H1 (cell line): ENCODE data around the gene F11. TPM values are rescaled to one million over a fixed set of nuclear protein-coding genes. Genes with fewer than 3 reads are reported as not detected.

Source experiments
- CTCF ChIA-PET: fragments of 300-600 bp; sonication (Branson Sonifier 250); formaldehyde crosslinking; loops from one replicate; lab custom pipeline; 2021; ENCODE audit not compliant: partially characterized antibody; lab: Charles Lee
- POLR2A ChIA-PET: fragments of 300-600 bp; sonication (Branson Sonifier 250); formaldehyde crosslinking; loops from one replicate; lab custom pipeline; 2021; ENCODE audit warnings: inconsistent platforms; ENCODE audit not compliant: partially characterized antibody; lab: Charles Lee
- DNase-seq, 2 experiments: peaks; one replicate each; pipeline versions ENCODE4 v3.0.0 to v3.0.0-alpha.2; 2010 to 2022; ENCODE audit warnings: low spot score in 2 of 2, low read depth in 1 of 2, mixed read lengths in 1 of 2
- FAIRE-seq: peaks from 2 replicates; lab custom pipeline; 2011; peaks lifted over from hg19 to GRCh38; lab: Jason Lieb, UNC
- H2AFZ ChIP-seq: 2 replicates; pipeline ENCODE4 v1.8.1; 2012; ENCODE audit warnings: low read length, inconsistent platforms
- H2AK5ac ChIP-seq: 2 replicates; pipeline ENCODE4 v1.6.1; 2013; ENCODE audit warnings: low read depth, low read length
- H2BK120ac ChIP-seq: replicated peaks from 2 replicates; pipeline ENCODE3; 2013; ENCODE audit warnings: low read depth, low read length, inconsistent platforms
- H2BK12ac ChIP-seq: 2 replicates; pipeline ENCODE4 v1.6.1; 2013; ENCODE audit warnings: low read depth, low read length
- H2BK15ac ChIP-seq: 2 replicates; pipeline ENCODE4 v1.6.1; 2013; ENCODE audit warnings: low read length
- H2BK20ac ChIP-seq: 2 replicates; pipeline ENCODE4 v1.6.1; 2013; ENCODE audit warnings: low read length
- H2BK5ac ChIP-seq: 2 replicates; pipeline ENCODE4 v1.6.1; 2013; ENCODE audit warnings: low read depth, low read length
- H3K14ac ChIP-seq: 2 replicates; pipeline ENCODE4 v1.6.1; 2013; ENCODE audit warnings: inconsistent platforms; ENCODE audit not compliant: insufficient read length
- H3K18ac ChIP-seq: 2 replicates; pipeline ENCODE4 v1.6.1; 2013; ENCODE audit warnings: low read length; ENCODE audit errors: extremely low read depth
- H3K23ac ChIP-seq: 2 replicates; pipeline ENCODE4 v1.6.1; 2013; ENCODE audit warnings: inconsistent platforms; ENCODE audit not compliant: insufficient read length
- H3K23me2 ChIP-seq: 2 replicates; pipeline ENCODE4 v1.6.1; 2013; ENCODE audit warnings: low read depth, low read length
- H3K27ac ChIP-seq: 2 replicates; pipeline ENCODE4 v1.6.1; 2011; ENCODE audit warnings: low read depth, low read length, inconsistent platforms
- H3K27me3 ChIP-seq, 4 experiments: replicated peaks in 1 of 4; 1 replicate in 1 of 4; 2 replicates in 3 of 4; pipeline versions ENCODE4 v1.6.1 to v1.8.1; 2011 to 2013; ENCODE audit warnings: low read length in 3 of 4, mild to moderate bottlenecking in 3 of 4, inconsistent platforms in 2 of 4, mixed read lengths in 2 of 4, moderate library complexity in 1 of 4; ENCODE audit not compliant: control insufficient read depth in 3 of 4, insufficient read depth in 3 of 4; ENCODE audit errors: extremely low read depth in 1 of 4
- H3K36me3 ChIP-seq, 4 experiments: 2 replicates each; pipeline versions ENCODE4 v1.6.1 to v1.8.1; 2011 to 2013; ENCODE audit warnings: mild to moderate bottlenecking in 4 of 4, low read length in 3 of 4, moderate library complexity in 2 of 4, control low read depth in 1 of 4, inconsistent platforms in 1 of 4; ENCODE audit not compliant: insufficient read depth in 4 of 4, control insufficient read depth in 2 of 4
- H3K4ac ChIP-seq: replicated peaks from 2 replicates; pipeline ENCODE3; 2013; ENCODE audit warnings: low read length, low read depth, mixed read lengths, inconsistent platforms; ENCODE audit not compliant: insufficient read length
- H3K4me1 ChIP-seq, 4 experiments: replicated peaks in 1 of 4; 1 replicate in 1 of 4; 2 replicates in 3 of 4; pipeline versions ENCODE4 v1.6.1 to v1.8.1; 2011 to 2013; ENCODE audit warnings: low read length in 3 of 4, inconsistent platforms in 2 of 4, mixed read lengths in 1 of 4; ENCODE audit not compliant: insufficient read depth in 4 of 4, control insufficient read depth in 3 of 4
- H3K4me2 ChIP-seq, 2 experiments: 2 replicates each; pipeline versions ENCODE4 v1.6.1 to v1.8.1; 2011 to 2013; ENCODE audit warnings: low read depth in 2 of 2, low read length in 2 of 2, control low read depth in 1 of 2, inconsistent platforms in 1 of 2, mild to moderate bottlenecking in 1 of 2; ENCODE audit not compliant: insufficient read depth in 1 of 2
- H3K4me3 ChIP-seq, 4 experiments: fragments of 200-600, 300-600 bp in 1 of 4; sonication (generic), shearing (Covaris generic), sonication (Bioruptor Twin) in 1 of 4; 2 replicates each; pipeline versions ENCODE4 v1.5.1 to v1.8.1; 2011 to 2016; ENCODE audit warnings: low read length in 4 of 4, low read depth in 3 of 4, control low read depth in 2 of 4, inconsistent platforms in 2 of 4, mild to moderate bottlenecking in 2 of 4, mixed read lengths in 1 of 4, moderate library complexity in 1 of 4; ENCODE audit not compliant: insufficient read depth in 2 of 4; ENCODE audit errors: extremely low read depth in 1 of 4
- H3K56ac ChIP-seq: replicated peaks from 2 replicates; pipeline ENCODE3; 2013; ENCODE audit warnings: low read depth, mild to moderate bottlenecking, mixed read lengths, low read length, inconsistent platforms; ENCODE audit not compliant: insufficient read length
- H3K79me1 ChIP-seq: 2 replicates; pipeline ENCODE4 v1.6.1; 2013; ENCODE audit warnings: low read depth, low read length, control low read depth
- H3K79me2 ChIP-seq, 2 experiments: 2 replicates each; pipeline versions ENCODE4 v1.6.1 to v1.8.1; 2012 to 2013; ENCODE audit warnings: low read length in 2 of 2, mild to moderate bottlenecking in 2 of 2, inconsistent platforms in 1 of 2; ENCODE audit not compliant: insufficient read depth in 2 of 2, control insufficient read depth in 1 of 2
- H3K9ac ChIP-seq, 4 experiments: replicated peaks in 1 of 4; 1 replicate in 1 of 4; 2 replicates in 3 of 4; pipeline versions ENCODE4 v1.6.1 to v1.8.1; 2011 to 2013; ENCODE audit warnings: low read depth in 3 of 4, low read length in 3 of 4, control low read depth in 2 of 4, mild to moderate bottlenecking in 2 of 4, moderate library complexity in 2 of 4, inconsistent platforms in 1 of 4; ENCODE audit errors: extremely low read depth in 1 of 4
- H3K9me3 ChIP-seq, 2 experiments: 2 replicates each; pipeline versions ENCODE4 v1.6.1 to v1.8.1; 2012 to 2013; ENCODE audit warnings: mild to moderate bottlenecking in 2 of 2, moderate library complexity in 2 of 2, control low read depth in 1 of 2, inconsistent platforms in 1 of 2, low read depth in 1 of 2, low read length in 1 of 2, mixed read lengths in 1 of 2; ENCODE audit not compliant: insufficient read depth in 2 of 2
- H4K20me1 ChIP-seq, 2 experiments: replicated peaks in 1 of 2; 2 replicates each; pipeline versions ENCODE3 to v1.8.1; 2011 to 2013; ENCODE audit warnings: inconsistent platforms in 2 of 2, low read length in 2 of 2, mild to moderate bottlenecking in 1 of 2; ENCODE audit not compliant: insufficient read depth in 2 of 2, control insufficient read depth in 1 of 2
- H4K5ac ChIP-seq: 2 replicates; pipeline ENCODE4 v1.6.1; 2013; ENCODE audit warnings: low read length, low read depth, mixed read lengths, inconsistent platforms; ENCODE audit not compliant: insufficient read length
- H4K8ac ChIP-seq: 2 replicates; pipeline ENCODE4 v1.8.0; 2013; ENCODE audit warnings: mild to moderate bottlenecking, moderate library complexity, low read length, inconsistent platforms; ENCODE audit not compliant: insufficient read depth; ENCODE audit errors: extremely low read depth
- H4K91ac ChIP-seq: replicated peaks from 2 replicates; pipeline ENCODE3; 2013; ENCODE audit warnings: low read length, mixed read lengths, inconsistent platforms; ENCODE audit not compliant: insufficient read length
- GABPA ChIP-seq: IDR thresholded peaks from 2 replicates; pipeline ENCODE4 v1.6.1; 2011; ENCODE audit warnings: mild to moderate bottlenecking, low read length, moderate library complexity, borderline replicate concordance; ENCODE audit not compliant: insufficient read depth
- USF2 ChIP-seq: IDR thresholded peaks from 2 replicates; pipeline ENCODE4 v1.6.1; 2011; ENCODE audit warnings: low read length, improper control_type of control experiment
- WGBS, 2 experiments: shearing (Covaris generic) in 1 of 2; methylation state at CpG; one replicate each; pipeline versions ENCODE4 v1.1.6 to v1.1.7; 2013 to 2015; ENCODE audit warnings: low lambda C conversion rate in 2 of 2, mixed read lengths in 2 of 2, inconsistent platforms in 1 of 2, low coverage in 1 of 2, missing lambda C conversion rate in 1 of 2; ENCODE audit not compliant: insufficient replicate concordance in 2 of 2, insufficient coverage in 1 of 2, insufficient read length in 1 of 2; ENCODE audit errors: extremely low coverage in 1 of 2, missing lambda C conversion rate in 1 of 2; 5-methylcytosine and 5-hydroxymethylcytosine counted together
- polyA plus RNA-seq, 7 experiments: library from polyadenylated mRNA; depleted of rRNA in 3 of 7; stranded (reverse) in 5 of 7; unstranded in 2 of 7; fragments of >200 nt in 5 of 7; fragments of 200-250 nt in 2 of 7; gene quantifications; 1 replicate in 5 of 7; 2 replicates in 1 of 7; 4 replicates in 1 of 7; pipeline versions ENCODE4 v1.2.1 to v1.2.3, GENCODE V29; 2011 to 2013; ENCODE audit warnings: missing spikeins in 2 of 7, mixed read lengths in 2 of 7
- total RNA-seq: library from RNA; stranded (reverse); fragmentation: NEBNext Ultra II Directional; extraction: Animal tissue kit (Norgen Biotek cat#: 25700); gene quantifications from 2 replicates; pipeline ENCODE4 v1.2.1, GENCODE V29; 2021

Gene F11
- total and polyA plus RNA-seq, 2 of the 8 experiments (the other 6 are each of a cell fraction or from before 2014, with no cell fraction given): 0.27 to 0.99 TPM

GRCh38 chr4:186264660-186265059 lies 1.3 kb upstream of the F11 start:
- H3K9me3 ChIP-seq: peaks cover 0 to 3% of the 10 kb centered on the region in 2 experiments; a peak in 2 of 4 replicates
- peak overlapping the region; percentile 100 for H2BK12ac ChIP-seq
- peak overlapping the region; percentile 93 for H2BK5ac ChIP-seq
- H3K14ac ChIP-seq: no peak overlapping the region
- 91% methylated on average over 7 of the region's 7 CpGs; no CpG with 5 or more reads in 1 of the 2 experiments for WGBS, 2 experiments
- H3K23ac ChIP-seq: no peak overlapping the region
- H3K9ac ChIP-seq: no peak overlapping the region; a peak in 1 of 7 replicates
- H2BK120ac ChIP-seq: peak overlapping the region; percentile 52
- H3K18ac ChIP-seq: peak overlapping the region; percentile 94
- peak overlapping the region in 1 of 2 experiments; percentile 70; a peak in 2 of 4 replicates for H3K4me2 ChIP-seq
- H2BK20ac ChIP-seq: peak overlapping the region; percentile 83; the same call in 1 of the 2 replicates
- H3K79me2 ChIP-seq: no peaks in the 10 kb centered on the region
- ChIA-PET CTCF (interaction anchor here (1.0 kb wide), 1 partner anchor 127 kb away, joined by 3 read pairs; no protein-coding TSS in a partner anchor), POLR2A (interaction anchor here (0.6 to 3.6 kb wide), 6 partner anchors 13 to 461 kb away, joined by 3 to 37 read pairs (median 4); no protein-coding TSS in a partner anchor)
- H3K36me3 ChIP-seq: peaks cover 0 to 3% (median under 1%) of the 10 kb centered on the region in 4 experiments; a peak in 2 of 8 replicates
- H4K20me1 ChIP-seq: no peaks in the 10 kb centered on the region
- DNase-seq (no peak), FAIRE-seq (no peak)
- no peak overlapping the region; the same call in 1 of the 2 replicates for H2AK5ac ChIP-seq
- no peak overlapping the region for H4K5ac ChIP-seq
- H3K23me2 ChIP-seq: no peaks in the 10 kb centered on the region
- no peak overlapping the region for H3K56ac ChIP-seq
- no peak overlapping the region for H4K8ac ChIP-seq
- H3K27ac ChIP-seq: no peak overlapping the region
- TF ChIP-seq GABPA (no peak), USF2 (peak; percentile 19; the same call in 1 of the 2 replicates)
- peak overlapping the region; percentile 9; the same call in 1 of the 2 replicates for H2BK15ac ChIP-seq
- H3K4ac ChIP-seq: peak overlapping the region; percentile 70
- no peaks in the 10 kb centered on the region for H3K27me3 ChIP-seq
- H3K4me3 ChIP-seq: no peak overlapping the region
- H4K91ac ChIP-seq: peak overlapping the region; percentile 71
- peaks cover 3 to 17% (median 9%) of the 10 kb centered on the region in 4 experiments; a peak in 5 of 7 replicates for H3K4me1 ChIP-seq
- no peaks in the 10 kb centered on the region for H3K79me1 ChIP-seq
- H2AFZ ChIP-seq: no peak overlapping the region
